Mucosa of descending colon (tissue), 3 donors: ENCODE measurements around the gene CDH4. TPM values are rescaled to one million over a fixed set of nuclear protein-coding genes. Genes with fewer than 3 reads are reported as not detected.

Source experiments
- ATAC-seq: fragments of 200-7000 bp; cut with Tn5 transposase; one replicate; pipeline ENCODE4 v1.9.1; 2020; ENCODE audit warnings: mild to moderate bottlenecking, moderate library complexity
- DNase-seq, 3 donors: peaks; one replicate each; pipeline ENCODE4 v3.0.0-alpha.2; 2020
- H3K36me3 ChIP-seq: fragments of 200-600 bp; one replicate; pipeline ENCODE4 v1.8.0; 2021; ENCODE audit warnings: low read depth, mild to moderate bottlenecking
- H3K4me1 ChIP-seq: fragments of 200-600 bp; one replicate; pipeline ENCODE4 v1.8.0; 2021; ENCODE audit warnings: low read depth, mild to moderate bottlenecking
- H3K4me3 ChIP-seq: fragments of 200-600 bp; one replicate; pipeline ENCODE4 v1.8.0; 2021; ENCODE audit warnings: mild to moderate bottlenecking
- H3K9me3 ChIP-seq: fragments of 200-600 bp; one replicate; pipeline ENCODE4 v1.8.0; 2021; ENCODE audit warnings: mild to moderate bottlenecking
- intact Hi-C, 2 donors: fragments of 100-400 bp; cut with DNase I in 1 of 2; cut with micrococcal nuclease in 1 of 2; formaldehyde crosslinking; loops; one replicate each; pipeline versions ENCODE4 v1.11.0 to v1.11.1; 2022; cut with DNase I, micrococcal nuclease
- total RNA-seq, 3 donors: library from RNA; stranded (reverse); fragmentation: NEBNext Ultra II Directional in 2 of 3; extraction: Animal tissue kit (Norgen Biotek cat#: 25700) in 2 of 3; gene quantifications; one replicate each; pipeline versions ENCODE4 v1.2.1 to v1.2.4, GENCODE V29; 2021 to 2023
- TF ChIP-seq, protein P1 (sequence below): fragments of 200-600 bp; IDR thresholded peaks from one replicate; pipeline ENCODE4 v1.8.0; 2022; ENCODE audit warnings: antibody characterized with exemption, mild to moderate bottlenecking
- donor health status: DM: no; HTN: no; CAD: no; lungs with moderate emphysema.
- donor health status: DM: no; HTN: no; CAD: no.
- donor health status: DM: no; HTN: yes; CAD: no.

CDH4 gene
- total RNA-seq, 3 donors from 2014 or later: 0.16 TPM; not detected in 2

DNA sequence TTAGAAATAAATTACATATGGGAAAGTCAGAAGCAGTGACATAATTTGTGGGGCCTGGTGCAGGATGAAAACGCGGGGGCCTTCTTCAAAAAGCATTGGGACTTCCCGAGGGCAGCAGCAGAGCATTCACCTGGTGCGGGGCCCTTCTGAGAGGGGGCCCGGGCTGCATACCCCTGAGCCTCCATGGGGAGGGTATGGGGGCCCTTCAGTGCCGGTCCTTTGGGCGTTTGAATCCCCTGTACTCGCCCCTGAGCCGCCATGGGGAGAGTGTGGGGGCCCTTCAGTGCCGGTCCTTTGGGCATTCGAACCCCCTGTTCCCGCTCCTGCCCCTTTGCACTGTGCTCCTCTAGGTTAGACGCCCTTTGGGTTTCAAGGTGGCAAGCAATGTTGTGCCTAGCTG lies 283.5 kb downstream of the CDH4 start:
- DNase-seq (peak in 1 of 3 donors; percentile 25), ATAC-seq (no peak)
- TF ChIP-seq, protein P1, sequence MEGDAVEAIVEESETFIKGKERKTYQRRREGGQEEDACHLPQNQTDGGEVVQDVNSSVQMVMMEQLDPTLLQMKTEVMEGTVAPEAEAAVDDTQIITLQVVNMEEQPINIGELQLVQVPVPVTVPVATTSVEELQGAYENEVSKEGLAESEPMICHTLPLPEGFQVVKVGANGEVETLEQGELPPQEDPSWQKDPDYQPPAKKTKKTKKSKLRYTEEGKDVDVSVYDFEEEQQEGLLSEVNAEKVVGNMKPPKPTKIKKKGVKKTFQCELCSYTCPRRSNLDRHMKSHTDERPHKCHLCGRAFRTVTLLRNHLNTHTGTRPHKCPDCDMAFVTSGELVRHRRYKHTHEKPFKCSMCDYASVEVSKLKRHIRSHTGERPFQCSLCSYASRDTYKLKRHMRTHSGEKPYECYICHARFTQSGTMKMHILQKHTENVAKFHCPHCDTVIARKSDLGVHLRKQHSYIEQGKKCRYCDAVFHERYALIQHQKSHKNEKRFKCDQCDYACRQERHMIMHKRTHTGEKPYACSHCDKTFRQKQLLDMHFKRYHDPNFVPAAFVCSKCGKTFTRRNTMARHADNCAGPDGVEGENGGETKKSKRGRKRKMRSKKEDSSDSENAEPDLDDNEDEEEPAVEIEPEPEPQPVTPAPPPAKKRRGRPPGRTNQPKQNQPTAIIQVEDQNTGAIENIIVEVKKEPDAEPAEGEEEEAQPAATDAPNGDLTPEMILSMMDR: no peak
- no peaks in the 10 kb centered on the region for H3K4me1 ChIP-seq
- no peaks in the 10 kb centered on the region for H3K36me3 ChIP-seq
- H3K9me3 ChIP-seq: no peaks in the 10 kb centered on the region
- intact Hi-C loops: no loop called here
- H3K4me3 ChIP-seq: no peak overlapping the region

DNA sequence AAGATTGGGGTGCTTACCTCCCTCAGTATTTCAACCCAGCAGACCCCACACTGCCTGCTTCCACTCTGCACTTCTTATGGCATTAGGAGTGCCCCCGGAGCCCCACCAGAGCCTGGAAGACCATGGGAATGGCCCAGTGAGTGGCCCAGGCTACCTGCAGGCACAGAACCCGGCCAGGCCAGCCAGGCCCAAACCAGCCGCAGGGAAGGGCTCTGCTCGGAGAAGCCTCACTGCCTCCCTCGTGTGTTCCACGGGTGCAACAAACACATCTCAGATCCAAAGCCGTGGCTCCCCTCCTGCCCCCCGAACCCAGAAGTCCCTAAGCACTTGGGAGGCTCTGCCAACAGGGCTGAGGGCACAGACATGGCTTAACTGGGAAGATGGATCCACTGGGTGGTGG lies 283.9 kb downstream of the CDH4 start:
- Histone ChIP-seq H3K4me3 (no peak overlapping the region), H3K36me3 (no peaks in the 10 kb centered on the region), H3K9me3 (no peaks in the 10 kb centered on the region), H3K4me1 (no peaks in the 10 kb centered on the region)
- ATAC-seq (no peak), DNase-seq (peak in 1 of 3 donors; percentile 17)
- intact Hi-C loops: no loop called here
- TF ChIP-seq, protein P1: no peak

DNA sequence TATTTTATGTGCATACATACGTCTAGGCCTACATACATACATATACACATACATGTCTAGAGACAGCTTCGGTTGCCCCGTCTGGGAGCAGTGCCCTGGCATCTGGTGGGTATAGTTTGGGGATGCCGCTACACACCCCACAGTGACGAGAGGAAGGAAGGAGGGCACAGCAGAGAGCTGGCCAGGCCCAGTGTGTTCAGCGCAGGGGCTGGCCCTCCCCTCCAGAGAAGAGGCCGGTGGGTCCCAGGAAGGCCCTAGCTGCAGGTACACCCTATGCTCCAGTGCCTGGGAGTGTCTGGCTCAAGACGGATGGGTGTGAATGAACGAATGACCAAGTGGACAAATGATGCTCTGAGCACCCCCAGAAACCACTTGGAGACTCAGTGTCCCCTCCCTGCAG lies 284.6 kb downstream of the CDH4 start:
- no peak overlapping the region for H3K4me3 ChIP-seq
- H3K9me3 ChIP-seq: no peaks in the 10 kb centered on the region
- intact Hi-C loops: no loop called here
- TF ChIP-seq, protein P1: no peak
- H3K36me3 ChIP-seq: no peaks in the 10 kb centered on the region
- H3K4me1 ChIP-seq: no peaks in the 10 kb centered on the region
- ATAC-seq (no peak), DNase-seq (peak in 1 of 3 donors; percentile 18)

DNA sequence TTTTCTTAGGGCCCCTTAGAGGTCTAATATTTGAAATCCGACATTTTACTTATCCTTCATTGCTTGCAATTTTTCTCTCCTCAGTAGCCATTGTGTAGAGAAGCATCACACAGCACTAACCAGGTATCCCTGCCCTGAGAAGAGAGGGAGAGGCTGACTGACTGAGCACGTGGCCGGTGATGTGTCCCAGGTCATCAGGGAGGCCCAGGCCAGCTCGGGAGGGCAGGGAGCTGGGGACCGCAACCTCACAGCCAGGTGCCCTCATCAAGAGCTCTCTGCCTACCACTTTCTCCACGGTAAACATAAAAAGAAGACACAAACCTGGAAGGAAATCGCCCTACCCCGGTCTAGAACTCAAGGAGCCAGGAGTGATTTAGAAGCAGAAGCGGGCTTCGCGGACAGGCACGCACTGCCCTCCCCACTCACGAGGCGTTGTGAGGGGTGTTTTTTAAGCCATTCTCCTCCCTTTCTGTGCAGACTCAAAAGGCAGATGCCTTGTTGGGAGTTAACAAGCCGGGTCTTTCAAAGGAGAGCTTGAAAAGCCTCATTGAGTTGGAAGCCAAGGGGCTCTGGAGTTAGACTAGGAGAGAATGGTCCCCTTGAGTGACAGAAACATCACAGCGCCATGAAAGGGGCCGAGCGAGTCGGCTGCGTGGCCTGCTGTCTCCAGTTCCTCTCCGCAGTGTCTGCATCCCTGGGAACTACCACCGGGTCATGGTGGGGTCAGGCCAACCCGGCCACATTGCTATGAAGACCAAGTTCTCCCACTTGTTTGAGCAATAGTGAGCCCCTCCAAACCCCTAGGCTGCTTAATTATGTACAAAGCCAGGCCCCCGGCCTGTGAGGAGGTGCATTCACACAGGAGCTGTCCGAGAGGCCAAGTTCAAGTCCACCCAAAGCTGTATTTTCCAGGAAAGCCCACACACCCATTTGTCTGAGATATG lies 285.4 kb downstream of the CDH4 start:
- Histone ChIP-seq H3K4me1 (no peaks in the 10 kb centered on the region), H3K36me3 (no peaks in the 10 kb centered on the region), H3K4me3 (no peak overlapping the region), H3K9me3 (no peaks in the 10 kb centered on the region)
- no peak for ATAC-seq
- peak in 1 of 3 donors; percentile 23 for DNase-seq
- TF ChIP-seq, protein P1: no peak
- intact Hi-C loops: no loop called here

DNA sequence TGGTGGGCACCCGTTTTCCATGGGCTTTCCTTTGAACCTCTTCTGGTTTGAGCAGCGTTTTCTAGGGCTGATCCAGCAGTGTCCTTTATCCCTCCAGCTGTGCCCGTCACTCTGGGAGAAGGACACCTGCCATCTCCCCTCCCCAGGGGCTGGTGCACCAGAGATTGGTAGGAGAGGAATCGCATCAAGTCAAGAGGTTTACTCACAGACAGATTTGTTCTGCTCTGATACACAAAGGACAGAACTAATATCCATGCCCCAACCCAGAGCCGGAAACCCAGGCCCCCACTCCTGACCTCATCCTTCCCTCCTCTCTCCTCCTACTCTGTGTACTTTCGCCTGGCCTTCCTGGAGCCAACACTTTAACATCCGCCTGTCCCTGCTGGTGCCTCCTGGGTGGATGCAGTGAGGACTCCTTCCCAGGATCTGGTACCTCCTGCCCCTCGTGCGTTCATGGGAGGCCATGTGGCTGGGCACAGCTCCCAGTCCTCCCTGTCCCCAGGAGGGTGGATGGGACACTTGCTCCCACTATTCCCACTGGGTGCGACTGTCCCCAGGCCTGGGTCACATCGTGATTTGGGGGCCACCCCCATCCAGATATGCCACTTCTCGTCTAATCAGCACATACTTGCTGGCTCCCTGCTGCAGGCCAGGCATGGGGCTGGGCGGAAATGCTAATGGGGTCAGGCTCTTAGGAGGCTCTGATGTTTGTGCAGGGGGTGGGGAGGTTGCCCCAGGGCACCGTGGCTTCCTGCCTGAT lies 286.3 kb downstream of the CDH4 start:
- H3K36me3 ChIP-seq: no peaks in the 10 kb centered on the region
- H3K9me3 ChIP-seq: no peaks in the 10 kb centered on the region
- DNase-seq: peak in 1 of 3 donors; percentile 29
- no peak for ATAC-seq
- intact Hi-C loops: no loop called here
- H3K4me1 ChIP-seq: no peaks in the 10 kb centered on the region
- TF ChIP-seq, protein P1: no peak
- no peak overlapping the region for H3K4me3 ChIP-seq
